Measurements from ENCODE around the gene EML2.
A peak's percentile ranks its signal among the peaks of the same experiment; 100 is the strongest.

GRCh38 chr19:45638930-45639729 lies at the start of gene EML2:
- peak; percentile 91 for TF ChIP-seq CTCF (IDR thresholded peaks at IDR 0.05; ENCODE audit: low read depth, low read length, poor library complexity, severe bottlenecking)
- TF ChIP-seq EZH2phosphoT487 (IDR thresholded peaks at IDR 0.05; ENCODE audit: borderline replicate concordance, low read length), result no peak
